Measurements from ENCODE around the gene MANF. TPM values are rescaled to one million over a fixed set of nuclear protein-coding genes. Genes with fewer than 3 reads are reported as not detected.

Gene MANF
- total RNA-seq, 1 experiment from 2014 or later, result 271 TPM

- Mint-ChIP-seq H3K36me3 (ENCODE audit: insufficient read depth, unreplicated experiment) (peaks cover 95% of the 10 kb centered on the region), H3K4me1 (ENCODE audit: insufficient read depth, unreplicated experiment) (peaks cover 9% of the 10 kb centered on the region), H3K27me3 (ENCODE audit: insufficient read depth, unreplicated experiment) (no peaks in the 10 kb centered on the region), H3K9me3 (ENCODE audit: unreplicated experiment) (no peaks in the 10 kb centered on the region), H3K4me3 (ENCODE audit: unreplicated experiment) (no peak overlapping the region), H3K27ac (ENCODE audit: low read depth, unreplicated experiment) (no peak overlapping the region)
- CTCF ChIA-PET, result interaction anchor here (0.6 kb wide), 1 partner anchor 624 kb away, joined by 3 read pairs; no protein-coding TSS in a partner anchor
- no peak for TF ChIP-seq CTCF (IDR thresholded peaks at IDR 0.05; ENCODE audit: unreplicated experiment)
- intact Hi-C loops (cut with micrococcal nuclease), result no loop called here
- BruUV-seq (replicated peaks), result no TSS peak
- no peak for DNase-seq (ENCODE audit: unreplicated experiment)
- POLR2A ChIA-PET, result interaction anchor here (1.0 to 1.8 kb wide), 2 partner anchors 47 to 62 kb away, joined by 3 to 5 read pairs; partner anchors contain the start of gene DCAF1
These were observed 52.0 kb downstream of the MANF start for GRCh38 chr3:51436998-51437639.

Other genes with a start within 250 kb of the MANF start
- gene RBM15B, start 6.0 kb downstream of the MANF start, total RNA-seq (2022), result 32.5 and 33.6 TPM in 2 replicates
- 17.9 and 19.7 TPM in 2 replicates for gene DCAF1, start 114.7 kb downstream of the MANF start, total RNA-seq (2022)
- 23.5 and 28.2 TPM in 2 replicates for gene RAD54L2, start 153.4 kb downstream of the MANF start, total RNA-seq (2022)